HG03060 (cell line): ENCODE measurements around the gene TBC1D5.
A peak's percentile ranks its signal among the peaks of the same experiment; 100 is the strongest.
"Not testable (repeated sequence)": the region's sequence is repeated elsewhere in the genome, so short reads cannot be mapped to it uniquely, and the experiment has no call there.

Experiments used
- ATAC-seq: cut with Tn5 transposase; IDR thresholded peaks from one replicate; pipeline ENCODE4 v1.9.1; 2021; ENCODE audit warnings: low read depth, moderate number of reproducible peaks; ENCODE audit not compliant: unreplicated experiment

TBC1D5 gene

DNA sequence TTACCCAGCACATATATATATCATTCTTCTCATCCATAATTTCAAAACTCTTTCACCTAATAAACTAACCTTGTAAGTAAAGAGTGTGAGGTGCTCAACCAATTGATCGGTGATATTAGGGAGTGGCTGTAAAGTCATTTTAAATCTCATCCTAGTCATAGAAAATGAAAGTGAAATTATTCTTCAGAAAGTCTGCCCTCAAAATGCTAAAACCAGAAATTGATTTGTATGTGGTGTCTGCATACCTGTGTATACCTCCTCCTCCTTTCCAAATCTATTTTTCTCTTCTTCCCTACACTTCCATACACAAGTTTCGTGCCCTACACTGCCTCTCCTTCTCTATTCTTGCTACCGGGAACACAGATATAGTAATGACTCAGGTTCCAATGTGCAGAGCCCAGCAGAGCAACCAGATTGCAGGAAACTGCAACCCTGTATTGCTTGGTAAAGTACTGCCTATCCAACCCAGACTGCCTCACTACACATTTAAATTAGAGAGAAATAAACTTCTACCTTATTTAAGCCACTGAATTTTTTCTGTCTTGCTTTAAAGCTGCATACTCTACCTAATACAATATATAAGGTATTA, 7.4 kb upstream of the TBC1D5 start:
- ATAC-seq, result no peak

DNA sequence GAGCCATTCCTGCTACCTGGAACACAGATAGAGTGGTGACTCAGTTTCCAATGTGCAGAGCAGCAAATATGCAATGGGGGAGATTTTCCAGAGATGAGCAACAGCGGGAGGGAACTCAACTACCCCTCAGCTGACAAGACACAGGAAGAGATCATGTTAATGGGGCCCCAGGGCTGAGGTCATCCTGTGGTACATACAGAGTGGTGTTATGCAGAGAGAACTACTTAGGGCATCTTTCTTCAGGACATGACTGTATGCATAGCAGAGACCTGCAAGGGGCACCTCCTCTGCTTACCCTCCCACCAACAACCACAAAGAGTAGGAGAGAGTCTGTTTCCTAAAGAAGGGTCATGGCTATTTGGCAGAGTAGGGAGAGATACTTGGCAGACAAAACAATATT, 6.8 kb upstream of the TBC1D5 start:
- no peak for ATAC-seq

DNA sequence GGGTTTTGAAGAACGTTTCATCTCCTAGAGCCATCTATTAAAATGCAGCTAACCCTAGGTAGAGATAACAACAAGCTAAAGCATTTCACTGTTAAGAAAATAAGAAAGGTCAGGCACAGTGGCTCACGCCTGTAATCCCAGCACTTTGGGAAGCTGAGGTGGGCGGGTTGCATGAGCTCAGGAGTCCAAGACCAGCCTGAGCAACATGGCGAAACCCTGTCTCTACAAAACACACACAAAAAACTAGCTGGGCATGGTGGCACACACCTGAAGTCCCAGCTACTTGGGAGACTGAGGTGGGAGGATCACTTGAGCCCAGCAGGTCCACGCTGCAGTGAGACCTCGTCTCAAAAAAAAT, 5.4 kb upstream of the TBC1D5 start:
- no peak for ATAC-seq

DNA sequence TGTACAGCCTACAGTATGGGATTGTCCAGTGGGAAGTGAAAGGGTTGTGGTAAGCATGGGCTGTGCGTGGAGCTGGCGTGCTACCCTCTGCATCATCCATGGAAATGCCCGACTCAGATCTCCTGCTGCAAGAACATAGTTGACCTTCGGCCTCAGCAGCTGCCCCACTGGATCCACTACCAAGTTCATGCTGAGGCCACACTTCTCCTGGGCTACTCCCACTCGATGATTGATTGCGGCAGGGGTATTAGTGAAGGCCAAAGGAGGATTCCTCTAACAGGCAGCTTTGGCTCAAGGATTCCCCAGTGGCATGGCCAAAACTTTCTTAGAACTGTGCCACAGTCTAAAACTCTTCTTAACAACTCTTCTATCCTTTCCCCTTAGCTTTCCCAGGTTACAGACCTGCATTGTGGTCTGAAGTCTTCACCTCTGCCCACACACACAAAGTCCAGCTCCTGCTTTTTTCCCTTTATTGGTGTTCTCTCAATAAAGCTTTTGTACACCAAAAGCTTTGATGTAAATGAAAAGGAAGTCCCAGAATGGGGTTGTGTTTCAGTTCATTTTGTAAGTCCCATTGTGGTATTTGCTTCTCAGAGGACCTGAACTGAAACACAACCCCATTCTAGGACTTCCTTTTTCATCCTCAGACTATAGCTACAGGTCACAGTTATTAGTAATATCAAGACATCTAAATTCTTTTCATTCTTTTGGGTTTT, 4.9 kb upstream of the TBC1D5 start:
- peak; percentile 45 for ATAC-seq

DNA sequence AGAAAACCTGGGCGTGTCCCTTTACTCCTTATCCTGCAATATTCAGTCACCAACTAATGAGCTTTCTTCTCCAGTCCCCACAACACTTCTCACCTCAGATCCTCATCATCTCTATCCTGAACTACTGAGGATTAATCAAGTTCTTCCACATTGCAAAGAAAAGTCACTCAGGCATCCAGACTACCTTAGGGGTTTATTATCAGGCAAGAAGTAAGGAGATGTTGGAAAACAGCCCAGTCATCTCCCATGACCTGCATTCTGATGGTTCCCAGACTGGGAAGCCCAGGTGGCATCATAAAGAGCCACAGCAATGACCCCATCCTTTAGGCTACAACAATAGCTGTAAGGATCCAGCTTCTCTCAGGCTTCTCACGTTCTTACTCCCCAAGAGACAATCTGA, 3.5 kb upstream of the TBC1D5 start:
- no peak for ATAC-seq

DNA sequence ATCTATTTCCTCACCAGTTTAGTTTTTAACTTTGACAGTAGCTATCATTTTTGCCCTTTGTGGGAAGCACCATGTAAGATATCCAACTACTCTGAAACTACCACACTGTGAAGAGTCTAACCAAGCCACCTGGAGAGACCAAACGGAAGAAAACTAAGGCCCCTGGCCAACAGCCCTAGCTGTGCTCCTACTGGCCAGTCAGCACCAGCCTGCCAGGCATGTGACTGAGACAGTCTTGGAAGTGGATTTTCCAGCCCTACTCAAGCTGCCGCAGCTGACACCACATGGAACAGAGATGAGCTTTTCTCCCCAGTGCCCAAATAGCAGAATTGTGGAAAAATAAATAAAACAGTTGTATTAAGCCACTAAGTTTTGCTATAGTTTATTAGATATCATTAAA, 2.9 kb upstream of the TBC1D5 start:
- ATAC-seq, result no peak

DNA sequence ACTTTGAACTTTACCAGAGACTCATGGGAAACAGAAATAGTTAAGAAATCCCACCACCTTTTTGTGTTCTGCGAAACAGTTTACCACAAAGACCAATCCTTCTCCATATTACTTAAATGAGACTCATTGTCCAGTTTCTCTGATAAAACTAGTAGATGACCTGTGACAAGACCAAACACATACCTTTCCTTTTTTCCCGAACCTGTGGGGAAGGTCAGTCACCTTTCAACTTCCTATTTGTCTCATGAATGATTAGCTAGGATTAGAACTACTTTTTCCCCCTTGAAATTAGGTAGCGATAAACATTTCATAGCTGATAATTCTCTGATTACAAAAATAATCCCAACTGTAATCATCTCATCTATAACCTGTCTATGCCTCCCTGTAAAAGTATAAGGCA, 2.3 kb upstream of the TBC1D5 start:
- ATAC-seq, result no peak

DNA sequence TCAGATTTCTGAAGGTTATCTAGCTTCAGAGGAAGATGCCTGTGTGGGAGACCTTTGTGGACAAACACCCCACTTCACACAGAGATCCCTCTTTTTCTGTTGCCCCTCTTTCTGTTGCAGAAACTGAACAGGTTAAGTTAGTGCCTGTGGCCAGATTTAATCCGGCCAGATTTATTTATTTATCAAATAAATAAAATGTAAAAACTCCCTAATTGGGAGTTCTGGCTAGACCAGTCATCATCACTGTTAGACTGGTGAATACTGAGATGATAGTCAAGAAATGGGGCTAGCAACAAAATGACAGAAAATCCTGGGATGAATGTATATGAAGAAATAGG, 1.2 kb upstream of the TBC1D5 start:
- no peak for ATAC-seq

DNA sequence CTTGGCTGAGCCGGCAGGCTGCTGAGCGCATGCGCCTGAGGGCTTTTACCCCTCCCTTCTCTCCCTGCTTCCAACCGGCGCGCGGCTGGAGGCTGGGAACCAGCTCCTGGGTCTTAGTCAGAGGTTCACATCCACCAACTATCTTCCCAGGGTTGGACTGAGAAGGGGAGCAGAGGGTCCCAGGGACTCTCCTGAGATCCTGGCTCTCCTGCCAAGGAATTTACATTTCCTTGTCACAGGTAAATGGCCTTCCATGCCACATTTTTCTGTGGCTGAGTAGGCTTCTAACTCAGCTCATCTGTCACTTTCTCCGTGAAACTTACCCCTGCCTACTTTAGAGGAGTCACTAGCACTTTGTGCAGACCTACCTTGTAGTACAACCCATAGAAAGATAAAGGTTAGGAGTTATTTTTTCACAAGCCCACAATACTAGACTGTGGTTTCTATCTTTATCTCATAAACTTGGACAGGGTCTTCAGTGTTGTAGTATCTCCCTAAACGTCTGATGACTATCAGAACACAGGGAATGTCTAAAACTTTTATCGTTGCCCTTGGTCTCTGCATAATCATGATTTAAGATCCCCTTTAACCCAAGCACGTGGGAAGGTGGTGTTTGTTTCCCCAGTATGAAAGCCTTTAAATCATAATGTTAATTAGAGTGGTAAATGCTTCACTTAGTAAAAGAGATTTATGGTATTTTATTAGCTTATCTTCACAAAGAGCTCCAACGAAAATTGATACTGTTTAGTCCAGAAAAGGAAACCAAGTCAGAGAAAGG, 638 bp upstream of the TBC1D5 start:
- ATAC-seq, result peak; percentile 1

DNA sequence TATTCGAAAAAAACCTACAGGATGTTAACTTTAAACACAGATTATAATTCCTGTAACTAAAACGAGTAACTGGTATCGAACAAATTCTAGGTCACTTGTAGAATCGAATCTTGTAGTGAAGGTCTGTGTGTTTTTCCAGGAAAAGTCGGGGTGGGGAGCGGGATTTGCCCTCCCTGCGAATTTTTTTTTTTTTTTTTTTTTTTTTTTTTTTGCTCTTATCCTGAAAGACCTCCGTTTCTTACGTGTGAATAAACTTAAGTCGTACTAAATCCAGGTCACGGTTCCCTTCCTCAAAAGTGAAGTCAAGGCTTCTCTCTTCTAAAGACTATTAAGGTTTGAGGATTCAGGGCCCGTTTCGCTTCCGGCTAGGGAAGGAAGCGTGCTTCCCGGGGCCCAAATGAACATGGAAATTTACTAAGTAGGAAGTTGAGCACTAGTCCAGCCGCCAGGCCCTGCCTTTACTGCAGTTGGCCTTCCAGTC, 770 bp downstream of the TBC1D5 start:
- ATAC-seq, result no peak

DNA sequence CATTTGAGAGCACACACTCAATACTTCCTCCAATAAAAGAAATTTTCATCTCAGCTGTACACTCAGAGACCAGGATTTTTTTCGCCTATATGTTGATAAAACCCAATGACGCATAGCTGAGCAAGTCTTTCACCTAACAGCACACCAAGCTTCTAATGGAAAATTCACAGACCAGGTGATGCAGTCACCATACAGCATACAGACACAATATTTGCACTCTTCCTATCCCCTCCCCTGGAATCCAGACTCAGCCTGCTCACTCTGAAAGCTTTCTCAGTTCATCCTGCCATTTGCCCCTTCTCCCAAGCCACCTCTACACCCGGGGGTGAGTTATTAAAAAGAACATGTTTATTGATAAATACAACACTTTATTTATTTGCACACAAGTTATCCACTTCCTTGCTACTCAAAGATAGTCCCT, 1.7 kb downstream of the TBC1D5 start:
- ATAC-seq, result no peak

DNA sequence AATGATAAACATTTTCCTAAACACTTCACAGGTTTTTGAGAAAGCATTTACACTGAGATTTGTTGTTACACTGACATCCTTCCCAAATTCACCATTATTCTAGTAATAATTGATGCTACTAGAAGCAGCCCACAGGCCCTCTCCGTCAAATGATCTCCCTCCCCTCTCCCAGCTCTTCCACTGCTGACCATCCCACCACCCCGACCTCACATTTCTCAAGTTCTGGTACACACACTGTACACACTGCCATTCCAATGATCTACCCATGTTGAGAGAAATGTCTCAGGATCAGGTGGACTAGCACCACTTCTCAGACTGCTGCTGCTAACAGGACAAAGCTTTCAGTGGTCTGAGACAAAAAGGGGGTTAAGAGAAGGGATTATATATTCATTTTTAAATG, 3.5 kb downstream of the TBC1D5 start:
- no peak for ATAC-seq

DNA sequence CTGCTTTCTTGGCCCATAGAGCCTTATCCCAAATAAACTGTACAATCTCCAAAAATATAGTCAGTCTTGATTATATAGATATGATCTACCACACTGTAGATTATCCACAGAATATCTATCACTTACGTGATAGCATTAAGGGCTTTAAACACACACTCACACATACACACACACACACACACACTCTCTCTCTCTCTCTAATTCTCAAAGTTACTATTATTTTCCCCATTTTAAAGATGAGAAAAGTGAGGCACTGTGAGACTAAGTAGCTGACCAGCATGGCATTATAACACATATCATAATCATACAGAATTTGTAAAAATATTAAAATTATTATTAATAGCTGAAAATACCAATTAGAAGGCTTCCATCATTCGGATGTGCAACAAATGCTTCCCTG, 4.2 kb downstream of the TBC1D5 start:
- no peak for ATAC-seq

DNA sequence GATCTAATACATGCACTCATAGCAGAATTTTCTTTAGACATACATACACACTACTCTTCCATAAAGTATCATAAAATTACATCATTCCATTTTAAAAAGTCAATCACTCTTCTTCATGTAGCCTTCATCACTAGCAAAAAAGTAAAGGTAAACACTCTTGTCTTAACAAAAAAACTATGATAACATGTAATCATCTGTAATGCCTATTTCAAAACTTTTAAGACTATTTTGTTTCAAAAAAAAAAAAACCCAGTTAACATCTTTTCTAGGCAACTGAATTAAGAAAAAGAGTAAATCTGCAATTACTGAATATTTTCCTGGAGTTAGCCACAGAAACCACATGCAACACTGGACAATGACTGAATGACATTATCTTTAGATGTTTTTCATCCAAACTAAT, 4.8 kb downstream of the TBC1D5 start:
- no peak for ATAC-seq

DNA sequence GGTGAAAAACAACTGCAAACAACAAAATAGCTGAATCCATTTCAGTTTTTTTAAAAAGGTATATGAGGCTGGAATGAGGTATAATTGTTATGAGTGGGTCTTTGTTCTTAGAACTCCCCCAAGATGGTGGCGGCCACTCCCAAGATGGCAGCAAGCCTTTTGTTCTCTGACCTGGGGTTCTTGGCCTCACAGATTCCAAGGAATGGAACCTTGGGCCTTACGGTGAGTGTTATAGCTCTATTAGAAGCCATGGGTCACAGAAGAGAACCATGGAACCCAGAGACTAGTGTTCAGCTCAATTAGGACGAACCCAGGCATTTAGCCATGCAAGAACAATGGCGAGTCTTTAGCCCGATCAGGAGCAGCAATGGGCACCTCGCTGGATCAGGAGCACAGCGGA, 7.1 kb downstream of the TBC1D5 start:
- ATAC-seq, result not testable (repeated sequence)

DNA sequence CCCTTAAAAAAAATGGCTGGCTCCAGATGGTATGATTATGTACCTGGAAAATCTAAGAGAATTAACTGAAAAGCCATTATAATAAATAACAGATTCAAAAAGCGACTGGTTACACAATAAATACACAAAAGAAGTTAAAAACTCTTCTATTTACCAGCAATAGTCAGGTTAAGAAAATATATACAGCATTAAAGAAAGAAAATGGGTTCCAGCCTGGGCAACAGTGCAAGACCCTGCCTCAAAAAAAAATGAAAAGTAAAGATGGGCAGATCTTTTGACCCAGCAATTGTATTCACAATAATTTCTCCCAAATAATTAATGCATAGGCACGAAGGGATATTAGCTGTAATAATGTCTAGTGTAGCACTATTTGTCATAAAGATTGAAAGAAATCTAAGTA, 8.7 kb downstream of the TBC1D5 start:
- no peak for ATAC-seq

DNA sequence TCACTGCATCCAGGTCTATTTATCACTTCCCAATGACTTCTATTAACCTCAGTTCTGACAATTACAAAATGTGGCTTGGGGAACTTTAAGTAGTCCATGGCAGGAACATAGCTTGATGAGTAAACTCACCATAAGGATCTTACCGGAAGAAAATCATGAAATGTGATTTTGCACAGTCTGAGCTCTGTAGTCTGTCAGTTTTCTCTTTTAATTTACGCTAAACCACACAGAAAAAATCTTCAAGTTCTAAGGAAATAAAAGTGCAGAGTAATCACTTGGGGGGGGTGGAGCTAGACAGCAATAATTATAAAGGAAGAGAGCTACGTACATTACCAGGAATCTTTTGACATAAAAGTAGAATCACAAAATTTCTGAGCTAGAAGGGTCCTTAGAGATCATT, 9.2 kb downstream of the TBC1D5 start:
- ATAC-seq, result no peak

DNA sequence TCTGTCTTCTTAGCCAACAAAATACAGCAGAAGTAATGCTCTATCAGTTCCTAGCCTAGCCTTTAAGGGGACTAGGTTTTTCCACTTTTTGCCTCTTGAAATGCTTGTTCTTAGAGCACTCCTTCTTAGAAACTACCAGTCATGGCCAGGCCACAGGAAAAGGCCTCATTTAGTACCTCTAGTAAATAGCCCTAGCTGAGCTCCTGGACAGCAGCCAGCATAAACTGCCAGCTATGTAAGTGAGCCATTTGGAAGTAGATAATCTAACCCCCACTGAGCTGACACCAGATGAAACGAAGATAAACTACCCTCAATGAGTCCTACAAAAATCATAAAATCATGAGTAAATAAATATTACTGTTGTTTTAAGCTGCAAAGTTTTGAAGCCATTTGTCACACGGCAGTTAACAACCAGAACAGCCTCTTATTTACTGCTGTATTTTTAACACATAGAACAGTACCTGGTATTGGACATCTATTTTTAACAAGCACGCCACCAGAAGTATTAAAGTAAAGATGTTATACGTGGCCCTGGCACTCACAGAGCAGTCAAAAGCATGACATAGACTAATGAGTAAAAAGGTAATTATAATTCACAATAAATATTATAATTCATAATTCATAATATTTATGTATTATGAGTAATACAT, 12.0 kb downstream of the TBC1D5 start:
- ATAC-seq, result no peak

DNA sequence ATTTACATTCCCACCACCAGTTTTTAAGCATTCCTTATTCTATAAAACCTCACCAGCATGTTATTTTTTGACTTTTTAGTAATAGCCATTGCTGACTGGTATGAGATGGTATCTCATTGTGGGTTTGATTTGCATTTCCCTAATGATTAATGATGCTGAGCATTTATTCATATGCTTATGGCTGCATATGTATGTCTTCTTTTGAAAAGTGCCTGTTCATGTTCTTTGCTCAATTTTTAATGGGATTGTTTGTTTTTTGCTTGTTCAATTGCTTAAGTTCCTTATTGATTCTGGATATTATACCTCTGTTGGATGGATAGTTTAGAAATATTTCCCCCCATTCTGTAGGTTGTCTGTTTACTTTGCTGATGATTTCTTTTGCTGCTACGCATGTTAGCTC, 16.1 kb downstream of the TBC1D5 start:
- no peak for ATAC-seq

DNA sequence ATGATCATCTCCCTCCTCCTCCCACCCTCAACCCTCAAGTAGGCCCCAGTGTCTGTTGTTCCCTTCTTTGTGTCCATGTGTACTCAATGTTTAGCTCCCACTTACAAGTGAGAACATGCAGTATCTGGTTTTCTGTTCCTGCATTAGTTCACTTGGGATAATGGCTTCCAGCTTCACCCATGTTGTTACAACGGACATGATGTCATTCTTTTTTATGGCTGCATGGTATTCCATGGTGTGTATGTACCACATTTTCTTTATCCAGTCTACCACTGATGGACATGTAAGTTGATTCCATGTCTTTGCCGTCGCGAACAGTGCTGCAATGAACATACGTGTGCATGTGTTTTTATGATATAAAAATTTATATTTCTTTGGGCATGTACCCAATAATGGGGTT, 16.6 kb downstream of the TBC1D5 start:
- not testable (repeated sequence) for ATAC-seq

DNA sequence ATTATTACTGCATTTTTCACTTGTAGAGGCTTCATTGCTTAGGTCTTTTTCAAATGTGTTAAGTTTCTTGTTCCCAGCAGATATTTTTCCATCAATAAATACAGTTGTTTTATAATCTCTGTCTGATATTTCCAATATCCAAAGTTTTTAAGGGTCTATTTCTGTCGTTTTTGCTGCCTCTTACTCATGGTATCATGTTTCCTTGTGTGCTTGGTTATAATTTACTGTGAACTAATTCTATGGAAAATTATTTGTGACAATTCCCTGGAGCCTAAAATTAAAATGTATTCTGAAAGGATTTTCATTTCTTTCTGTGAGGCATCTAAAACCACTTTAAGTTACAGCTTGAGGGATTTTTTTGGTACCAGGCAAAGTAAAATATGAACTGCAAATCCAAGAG, 17.5 kb downstream of the TBC1D5 start:
- ATAC-seq, result no peak
